Rectal smooth muscle tissue (tissue), 1 donor: Measurements from ENCODE around the gene NHERF1.

Source experiments
- H3K27ac ChIP-seq: one replicate; pipeline ENCODE4 v1.7.0; 2013; ENCODE audit warnings: low read depth, low read length, inconsistent platforms
- H3K27me3 ChIP-seq: one replicate; pipeline ENCODE4 v1.7.0; 2013; ENCODE audit warnings: low read length; ENCODE audit not compliant: control insufficient read depth, insufficient read depth
- H3K36me3 ChIP-seq: one replicate; pipeline ENCODE4 v1.7.0; 2013; ENCODE audit warnings: low read length; ENCODE audit not compliant: control insufficient read depth, insufficient read depth
- H3K4me1 ChIP-seq: one replicate; pipeline ENCODE4 v1.7.0; 2013; ENCODE audit warnings: low read length; ENCODE audit not compliant: control insufficient read depth, insufficient read depth
- H3K4me3 ChIP-seq: one replicate; pipeline ENCODE4 v1.7.0; 2013; ENCODE audit warnings: low read length
- H3K9ac ChIP-seq: one replicate; pipeline ENCODE4 v1.7.0; 2013; ENCODE audit warnings: low read length

Gene NHERF1

DNA sequence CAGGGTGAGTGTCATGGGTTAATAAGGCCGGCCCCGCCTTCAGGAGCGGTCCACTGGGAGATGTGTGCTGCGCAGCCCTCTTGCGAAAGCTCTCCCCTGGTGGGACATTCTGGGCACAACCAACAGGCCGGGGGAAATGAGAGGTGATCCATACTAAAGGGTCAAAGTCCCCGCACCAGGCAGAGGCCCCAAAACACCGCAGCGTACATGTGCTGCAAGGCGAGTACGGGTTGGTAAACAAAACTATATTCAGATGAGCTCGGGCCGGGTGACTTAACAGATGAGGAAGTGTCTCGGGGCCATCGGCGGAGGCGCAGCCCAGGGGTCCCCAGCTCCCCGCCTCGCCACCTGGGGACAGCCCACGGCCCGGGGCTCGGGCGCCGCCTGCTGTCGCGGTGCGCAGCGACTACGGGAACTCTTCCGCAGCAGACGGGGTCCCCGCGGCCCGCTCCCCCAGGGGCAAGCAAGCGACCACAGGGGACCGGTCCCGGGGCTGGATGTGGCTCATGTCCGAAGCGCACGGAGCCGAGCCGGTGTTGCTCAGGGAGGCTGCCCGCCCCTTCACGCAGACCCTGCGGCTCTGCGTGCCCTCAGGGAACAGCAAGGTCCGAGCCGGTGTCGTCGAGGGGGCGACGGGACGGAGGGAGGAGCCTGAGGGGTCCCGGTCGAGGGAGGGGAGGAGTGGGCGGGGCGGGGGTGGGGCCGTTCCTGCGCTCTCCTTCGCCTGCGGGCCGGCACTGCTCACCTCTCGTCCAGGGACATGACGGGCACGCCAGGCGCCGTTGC, 11.7 kb upstream of the NHERF1 start, which contains the start of gene RAB37:
Gene RAB37 (plus strand): TSS at position 744 of the 786 bp plus-strand sequence. CDS start 17 bp downstream, at position 761.
- peak within 1 kb of the TSS; percentile 61 for H3K4me3 ChIP-seq
- H3K27ac ChIP-seq: no peak within 1 kb of the TSS
- no peaks in the 10 kb centered on the region for H3K4me1 ChIP-seq
- peak within 1 kb of the TSS; percentile 30 for H3K9ac ChIP-seq
- no peaks in the 10 kb centered on the region for H3K36me3 ChIP-seq
- peaks cover 17% of the 10 kb centered on the region for H3K27me3 ChIP-seq

DNA sequence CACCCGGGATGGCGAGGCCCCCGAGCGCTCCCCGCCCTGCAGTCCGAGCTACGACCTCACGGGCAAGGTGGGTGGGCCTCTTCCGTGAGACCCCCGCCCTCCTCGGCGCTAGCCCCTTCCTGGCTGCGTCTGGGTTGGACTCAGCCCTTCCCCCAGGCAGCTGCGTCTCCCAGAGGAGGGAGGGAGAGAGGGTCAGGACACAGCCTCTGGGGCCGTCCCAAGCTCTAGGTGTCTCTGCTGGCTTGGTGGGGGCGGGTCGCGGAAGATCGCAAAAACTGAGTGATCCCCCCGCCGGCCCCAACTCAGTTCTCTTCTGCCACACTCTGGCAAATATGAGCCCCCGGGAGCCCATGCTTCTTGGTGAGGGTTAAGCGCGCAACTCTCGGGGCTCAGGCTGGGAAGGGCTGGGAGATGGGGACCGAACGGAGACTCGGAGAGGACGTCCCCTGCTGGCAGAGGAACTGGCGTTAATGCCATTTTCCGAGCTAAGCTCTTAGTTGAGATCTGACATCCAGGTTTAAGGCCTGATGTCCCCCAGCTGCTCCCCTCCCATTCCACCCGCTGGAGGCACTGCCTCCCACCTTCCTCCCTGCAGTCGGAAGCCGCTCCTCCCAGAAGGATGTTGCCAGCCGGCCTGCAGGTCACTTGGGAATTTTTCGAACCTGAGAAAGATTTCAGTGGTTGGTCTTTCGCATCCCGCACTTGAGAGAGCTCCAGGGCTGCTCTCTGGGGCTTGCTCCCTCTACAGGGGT, 11.0 kb upstream of the NHERF1 start:
- H3K4me1 ChIP-seq: no peaks in the 10 kb centered on the region
- H3K27me3 ChIP-seq: peaks cover 17% of the 10 kb centered on the region
- peak overlapping the region; percentile 61 for H3K4me3 ChIP-seq

DNA sequence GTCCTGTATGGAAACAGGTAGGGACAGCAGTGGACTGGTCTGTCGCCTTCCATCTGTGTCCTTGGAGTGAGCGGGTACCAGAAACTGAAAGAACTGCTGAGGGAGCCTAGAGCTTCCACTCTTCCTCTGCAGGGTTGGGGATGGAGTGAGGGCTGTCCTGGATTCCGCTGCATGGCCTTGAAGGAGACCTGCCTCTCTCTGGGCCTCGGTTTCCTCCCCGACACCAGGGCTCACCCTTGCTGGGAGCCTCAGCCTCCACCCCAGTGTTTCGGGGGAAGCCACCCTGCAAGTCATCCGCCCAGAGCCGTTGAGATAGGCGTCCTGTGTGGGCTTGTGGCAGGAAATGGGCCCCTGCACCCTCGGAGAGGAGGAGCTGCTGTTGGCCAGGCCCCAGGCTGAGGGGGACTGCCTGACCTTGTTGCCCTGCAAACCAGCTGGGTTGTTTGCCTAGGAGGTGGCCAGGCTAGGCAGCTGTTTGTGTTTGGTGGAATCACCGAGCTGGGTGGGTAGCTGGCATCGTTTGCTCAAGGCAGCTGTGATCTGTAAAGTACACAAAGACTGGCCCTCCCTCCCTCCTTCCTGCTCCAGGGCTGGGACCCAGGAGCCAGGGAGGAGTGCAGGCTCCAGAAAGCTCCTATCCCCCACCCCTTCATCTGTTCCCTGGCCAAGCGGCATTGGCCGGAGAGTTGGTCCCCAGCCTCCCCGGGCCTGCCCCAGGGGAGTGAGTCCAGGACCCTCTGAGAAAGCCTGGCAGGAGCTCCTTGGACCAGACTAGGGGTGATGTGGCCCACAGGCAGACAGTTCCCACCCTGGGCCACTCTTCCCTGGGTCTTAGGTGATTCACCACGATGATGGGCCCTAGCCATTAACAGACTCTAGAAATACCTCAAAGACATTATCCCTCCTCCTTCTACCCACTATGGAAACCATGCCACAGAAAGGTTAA, 10.1 kb upstream of the NHERF1 start:
- no peaks in the 10 kb centered on the region for H3K36me3 ChIP-seq
- no peak overlapping the region for H3K27ac ChIP-seq
- peak overlapping the region; percentile 61 for H3K4me3 ChIP-seq
- no peaks in the 10 kb centered on the region for H3K4me1 ChIP-seq
- H3K9ac ChIP-seq: no peak overlapping the region
- peaks cover 17% of the 10 kb centered on the region for H3K27me3 ChIP-seq

More for the DNA sequence above, 11.0 kb upstream of the NHERF1 start:
- no peak overlapping the region for H3K9ac ChIP-seq
- no peak overlapping the region for H3K27ac ChIP-seq
- no peaks in the 10 kb centered on the region for H3K36me3 ChIP-seq

DNA sequence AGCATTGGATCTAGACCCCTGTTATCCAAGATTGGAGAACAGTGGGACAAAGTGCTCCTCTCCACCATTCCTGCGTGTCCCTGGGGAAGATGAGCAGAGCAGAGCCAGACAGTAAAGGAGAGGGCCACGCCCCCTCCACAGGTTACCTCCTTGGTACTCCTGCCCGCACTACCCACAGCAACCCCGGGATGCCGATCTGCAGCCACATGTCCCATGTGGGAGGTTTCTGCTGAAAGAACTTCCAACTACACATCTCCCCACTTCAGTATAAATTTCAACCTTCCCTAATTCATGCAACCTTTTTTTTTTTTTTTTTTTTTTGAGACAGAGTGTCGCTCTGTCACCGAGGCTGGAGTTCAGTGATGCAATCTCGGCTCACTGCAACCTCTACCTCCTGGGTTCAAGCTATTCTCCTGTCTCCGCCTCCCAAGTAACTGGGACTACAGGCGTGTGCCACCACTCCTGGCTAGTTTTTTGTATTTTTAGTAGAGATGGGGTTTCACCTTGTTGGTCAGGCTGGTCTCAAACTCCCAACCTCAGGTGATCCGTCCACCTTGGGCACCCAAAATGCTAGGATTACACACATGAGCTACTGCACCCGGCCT, 9.1 kb upstream of the NHERF1 start:
- Histone ChIP-seq H3K36me3 (no peaks in the 10 kb centered on the region), H3K27ac (no peak overlapping the region), H3K4me3 (no peak overlapping the region), H3K9ac (no peak overlapping the region), H3K27me3 (peaks cover 17% of the 10 kb centered on the region), H3K4me1 (no peaks in the 10 kb centered on the region)

DNA sequence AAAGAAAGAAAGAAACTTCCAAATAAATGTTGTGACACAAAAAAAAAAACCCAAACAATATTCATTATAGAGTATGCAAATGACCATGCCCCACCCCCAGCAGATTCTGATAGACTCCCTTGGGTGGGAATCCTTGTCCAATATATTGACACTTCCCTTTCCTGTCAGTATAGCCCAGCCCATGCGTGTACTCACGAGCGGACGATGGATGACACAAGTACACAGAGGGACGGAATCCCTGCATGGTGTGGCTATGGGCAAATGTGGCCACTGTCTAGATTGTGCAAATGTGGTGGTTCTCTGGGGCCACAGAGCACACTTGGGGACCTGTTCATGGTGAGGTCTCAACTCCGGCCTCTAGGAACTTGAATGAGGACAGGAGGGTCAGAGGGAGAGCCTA, 8.3 kb upstream of the NHERF1 start:
- Histone ChIP-seq H3K4me3 (no peak overlapping the region), H3K4me1 (no peaks in the 10 kb centered on the region), H3K9ac (no peak overlapping the region), H3K27me3 (peaks cover 17% of the 10 kb centered on the region), H3K27ac (no peak overlapping the region), H3K36me3 (no peaks in the 10 kb centered on the region)

DNA sequence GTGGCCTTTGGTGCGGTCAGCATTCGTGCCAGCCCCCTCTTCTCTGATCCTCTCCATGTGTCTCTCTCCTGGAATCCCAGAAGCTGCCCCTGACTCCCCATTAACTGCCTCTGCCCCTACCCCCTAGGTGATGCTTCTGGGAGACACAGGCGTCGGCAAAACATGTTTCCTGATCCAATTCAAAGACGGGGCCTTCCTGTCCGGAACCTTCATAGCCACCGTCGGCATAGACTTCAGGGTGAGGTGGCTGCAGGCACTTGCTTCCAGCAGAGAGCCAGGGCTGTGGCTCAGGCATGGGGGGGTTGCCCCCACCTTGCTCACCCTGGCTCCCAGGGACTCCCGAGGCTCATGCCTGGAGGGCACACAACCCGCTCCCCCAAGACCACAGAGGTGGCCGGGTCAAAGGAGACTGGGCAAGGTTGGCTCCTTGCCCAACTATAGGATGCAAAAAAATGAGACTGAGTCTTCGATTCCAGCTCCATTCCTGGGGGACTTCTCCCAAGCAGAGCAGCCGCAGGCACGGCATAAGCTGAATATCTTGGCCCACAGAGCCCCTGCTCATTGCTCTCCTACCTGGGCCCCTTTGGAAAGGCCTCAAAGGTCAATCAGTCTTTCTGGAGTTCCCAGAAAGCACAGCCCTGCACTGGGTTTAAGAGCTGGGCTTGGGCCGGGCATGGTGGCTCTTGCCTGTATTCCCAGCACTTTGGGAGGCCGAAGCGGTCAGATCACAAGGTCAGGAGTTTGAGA, 7.6 kb upstream of the NHERF1 start:
- Histone ChIP-seq H3K4me3 (no peak overlapping the region), H3K27me3 (peaks cover 17% of the 10 kb centered on the region), H3K36me3 (no peaks in the 10 kb centered on the region), H3K9ac (no peak overlapping the region), H3K27ac (no peak overlapping the region), H3K4me1 (no peaks in the 10 kb centered on the region)

DNA sequence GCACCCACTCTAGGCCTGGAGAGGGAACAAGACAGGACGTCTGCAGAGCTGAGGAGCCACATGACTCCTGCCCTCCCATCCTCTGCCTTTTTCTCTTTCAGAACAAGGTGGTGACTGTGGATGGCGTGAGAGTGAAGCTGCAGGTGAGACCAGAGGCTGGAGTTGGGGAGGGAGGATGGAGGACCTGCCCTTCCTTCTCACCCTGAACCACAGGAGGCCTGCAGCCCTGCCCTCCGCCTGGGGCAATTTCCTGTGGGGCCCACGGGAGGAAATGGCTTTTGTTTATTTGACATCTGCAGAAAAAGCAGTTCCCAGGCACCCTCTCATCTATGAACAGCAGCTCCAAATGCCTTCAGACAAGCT, 6.3 kb upstream of the NHERF1 start:
- H3K9ac ChIP-seq: no peak overlapping the region
- H3K4me1 ChIP-seq: no peaks in the 10 kb centered on the region
- no peaks in the 10 kb centered on the region for H3K36me3 ChIP-seq
- H3K27me3 ChIP-seq: peaks cover 17% of the 10 kb centered on the region
- no peak overlapping the region for H3K4me3 ChIP-seq
- H3K27ac ChIP-seq: no peak overlapping the region

DNA sequence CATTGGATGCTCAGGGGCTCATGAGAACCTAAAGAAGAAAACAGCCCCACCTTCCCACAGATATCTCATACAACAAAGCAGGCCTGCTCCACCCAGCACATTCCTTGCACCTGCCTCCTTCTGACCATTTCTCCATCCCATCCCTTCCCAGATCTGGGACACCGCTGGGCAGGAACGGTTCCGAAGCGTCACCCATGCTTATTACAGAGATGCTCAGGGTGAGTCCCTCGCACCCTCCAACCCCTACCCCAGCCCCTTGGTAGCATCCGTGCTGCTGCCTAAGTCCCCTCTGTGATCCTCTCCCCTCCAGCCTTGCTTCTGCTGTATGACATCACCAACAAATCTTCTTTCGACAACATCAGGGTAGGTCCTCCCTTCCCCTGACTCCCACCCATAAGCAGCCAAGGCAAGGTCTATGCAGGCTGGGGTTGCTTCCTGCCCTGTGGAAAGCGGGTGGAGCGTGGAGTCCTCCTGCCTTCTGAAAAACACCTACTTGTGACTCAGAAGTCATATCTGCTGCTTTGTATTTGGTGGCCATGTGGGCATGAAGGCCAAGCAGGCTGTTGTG, 5.4 kb upstream of the NHERF1 start:
- Histone ChIP-seq H3K27ac (no peak overlapping the region), H3K36me3 (no peaks in the 10 kb centered on the region), H3K4me3 (no peak overlapping the region), H3K4me1 (no peaks in the 10 kb centered on the region), H3K27me3 (peaks cover 9% of the 10 kb centered on the region), H3K9ac (no peak overlapping the region)

DNA sequence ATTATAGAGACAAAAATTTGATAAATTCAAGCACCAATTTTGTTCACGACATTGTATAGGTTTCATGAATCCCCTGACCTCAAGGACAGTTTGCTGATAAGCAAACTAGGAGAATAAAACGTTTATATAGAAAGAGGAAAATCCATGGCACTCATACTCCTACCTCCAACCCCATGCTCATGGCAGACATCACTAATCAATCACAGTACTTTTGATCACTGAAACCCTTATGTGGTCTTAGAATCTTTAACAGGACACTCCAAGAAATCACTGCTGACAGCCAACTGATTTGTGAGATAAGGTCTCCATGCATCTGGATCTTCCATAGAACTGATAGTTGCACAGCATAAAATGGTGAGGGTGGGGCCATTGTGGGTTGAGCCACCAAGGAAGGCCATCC, 4.7 kb upstream of the NHERF1 start:
- H3K4me3 ChIP-seq: no peak overlapping the region
- H3K9ac ChIP-seq: no peak overlapping the region
- no peak overlapping the region for H3K27ac ChIP-seq
- peaks cover 2% of the 10 kb centered on the region for H3K27me3 ChIP-seq
- H3K4me1 ChIP-seq: no peaks in the 10 kb centered on the region
- no peaks in the 10 kb centered on the region for H3K36me3 ChIP-seq

DNA sequence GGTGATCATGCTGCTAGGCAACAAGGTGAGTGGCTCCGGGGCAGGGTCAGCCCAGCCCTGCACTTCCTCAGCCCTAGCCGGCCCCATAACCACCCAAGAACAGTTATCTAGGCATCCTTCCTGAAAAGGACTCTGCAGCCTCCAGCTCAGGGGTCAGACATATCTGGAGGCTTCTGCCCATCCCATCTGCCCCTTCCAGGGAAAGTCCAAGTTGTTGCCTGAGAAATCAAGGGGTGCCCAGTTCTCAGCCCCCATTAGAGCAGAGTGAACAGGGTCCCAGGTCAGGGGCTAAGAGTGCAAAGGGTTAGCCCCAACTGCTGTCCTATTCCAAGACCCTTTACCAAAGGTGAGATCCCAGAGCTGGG, 4.1 kb upstream of the NHERF1 start:
- no peaks in the 10 kb centered on the region for H3K27me3 ChIP-seq
- H3K4me1 ChIP-seq: no peaks in the 10 kb centered on the region
- H3K36me3 ChIP-seq: no peaks in the 10 kb centered on the region
- H3K9ac ChIP-seq: no peak overlapping the region
- no peak overlapping the region for H3K27ac ChIP-seq
- no peak overlapping the region for H3K4me3 ChIP-seq
